Osteocyte (in vitro differentiated cells): ENCODE data around the gene AMOTL1. TPM values are rescaled to one million over a fixed set of nuclear protein-coding genes. Genes with fewer than 3 reads are reported as not detected.
A peak's percentile ranks its signal among the peaks of the same experiment; 100 is the strongest.

ENCODE experiments used
- DNase-seq: peaks from one replicate; pipeline ENCODE4 v3.0.0; 2021; ENCODE audit warnings: mixed read lengths; ENCODE audit not compliant: unreplicated experiment; ENCODE audit errors: extremely low spot score
- H3K27ac Mint-ChIP-seq: one replicate; pipeline ENCODE4 v1.8.0; 2021; ENCODE audit warnings: mild to moderate bottlenecking, mixed read lengths; ENCODE audit not compliant: unreplicated experiment
- H3K27me3 Mint-ChIP-seq: one replicate; pipeline ENCODE4 v1.8.0; 2021; ENCODE audit warnings: mixed read lengths; ENCODE audit not compliant: unreplicated experiment
- H3K36me3 Mint-ChIP-seq: one replicate; pipeline ENCODE4 v1.8.0; 2021; ENCODE audit warnings: mixed read lengths; ENCODE audit not compliant: unreplicated experiment
- H3K4me1 Mint-ChIP-seq: one replicate; pipeline ENCODE4 v1.8.0; 2021; ENCODE audit warnings: mixed read lengths; ENCODE audit not compliant: unreplicated experiment
- H3K4me3 Mint-ChIP-seq: one replicate; pipeline ENCODE4 v1.8.0; 2021; ENCODE audit warnings: mild to moderate bottlenecking, moderate library complexity, mixed read lengths; ENCODE audit not compliant: unreplicated experiment
- H3K9me3 Mint-ChIP-seq: one replicate; pipeline ENCODE4 v1.8.0; 2021; ENCODE audit warnings: mixed read lengths; ENCODE audit not compliant: unreplicated experiment
- total RNA-seq: library from RNA; stranded (reverse); gene quantifications from 2 replicates; pipeline ENCODE4 v1.2.1, GENCODE V29; 2021
- TF ChIP-seq, protein P1 (sequence below): fragments of 200-600 bp; sonication (generic); IDR thresholded peaks from 2 replicates; pipeline ENCODE4 v1.5.0; 2021; ENCODE audit warnings: antibody characterized with exemption, mild to moderate bottlenecking, moderate library complexity

AMOTL1 gene
- total RNA-seq, 1 donor from 2014 or later = 66.6 TPM

- Mint-ChIP-seq H3K27ac (peak overlapping the region; percentile 14), H3K27me3 (no peaks in the 10 kb centered on the region), H3K9me3 (no peaks in the 10 kb centered on the region), H3K36me3 (no peaks in the 10 kb centered on the region), H3K4me1 (peaks cover 74% of the 10 kb centered on the region), H3K4me3 (no peak overlapping the region)
- no peak for DNase-seq
- TF ChIP-seq, protein P1, sequence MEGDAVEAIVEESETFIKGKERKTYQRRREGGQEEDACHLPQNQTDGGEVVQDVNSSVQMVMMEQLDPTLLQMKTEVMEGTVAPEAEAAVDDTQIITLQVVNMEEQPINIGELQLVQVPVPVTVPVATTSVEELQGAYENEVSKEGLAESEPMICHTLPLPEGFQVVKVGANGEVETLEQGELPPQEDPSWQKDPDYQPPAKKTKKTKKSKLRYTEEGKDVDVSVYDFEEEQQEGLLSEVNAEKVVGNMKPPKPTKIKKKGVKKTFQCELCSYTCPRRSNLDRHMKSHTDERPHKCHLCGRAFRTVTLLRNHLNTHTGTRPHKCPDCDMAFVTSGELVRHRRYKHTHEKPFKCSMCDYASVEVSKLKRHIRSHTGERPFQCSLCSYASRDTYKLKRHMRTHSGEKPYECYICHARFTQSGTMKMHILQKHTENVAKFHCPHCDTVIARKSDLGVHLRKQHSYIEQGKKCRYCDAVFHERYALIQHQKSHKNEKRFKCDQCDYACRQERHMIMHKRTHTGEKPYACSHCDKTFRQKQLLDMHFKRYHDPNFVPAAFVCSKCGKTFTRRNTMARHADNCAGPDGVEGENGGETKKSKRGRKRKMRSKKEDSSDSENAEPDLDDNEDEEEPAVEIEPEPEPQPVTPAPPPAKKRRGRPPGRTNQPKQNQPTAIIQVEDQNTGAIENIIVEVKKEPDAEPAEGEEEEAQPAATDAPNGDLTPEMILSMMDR = no peak
These were observed 24.3 kb downstream of the AMOTL1 start for GRCh38 chr11:94792451-94792850.

- H3K36me3 Mint-ChIP-seq = no peaks in the 10 kb centered on the region
- H3K27ac Mint-ChIP-seq = peak overlapping the region; percentile 76
- no peaks in the 10 kb centered on the region for H3K9me3 Mint-ChIP-seq
- H3K4me3 Mint-ChIP-seq = no peak overlapping the region
- no peak for DNase-seq
- H3K27me3 Mint-ChIP-seq = no peaks in the 10 kb centered on the region
- TF ChIP-seq, protein P1 = no peak
- peaks cover 72% of the 10 kb centered on the region for H3K4me1 Mint-ChIP-seq
These were observed 24.8 kb downstream of the AMOTL1 start for GRCh38 chr11:94793002-94793401.

- peak overlapping the region; percentile 67 for H3K4me3 Mint-ChIP-seq
- no peaks in the 10 kb centered on the region for H3K36me3 Mint-ChIP-seq
- no peaks in the 10 kb centered on the region for H3K27me3 Mint-ChIP-seq
- peaks cover 65% of the 10 kb centered on the region for H3K4me1 Mint-ChIP-seq
- DNase-seq = no peak
- peak overlapping the region; percentile 97 for H3K27ac Mint-ChIP-seq
- no peaks in the 10 kb centered on the region for H3K9me3 Mint-ChIP-seq
- TF ChIP-seq, protein P1 = no peak
These were observed 25.7 kb downstream of the AMOTL1 start for GRCh38 chr11:94793822-94794221.

GRCh38 chr11:94794287-94795168, 26.4 kb downstream of the AMOTL1 start:
- no peak for DNase-seq
- Mint-ChIP-seq H3K4me3 (peak overlapping the region; percentile 67), H3K4me1 (peaks cover 58% of the 10 kb centered on the region), H3K27me3 (no peaks in the 10 kb centered on the region), H3K27ac (peak overlapping the region; percentile 97), H3K9me3 (no peaks in the 10 kb centered on the region), H3K36me3 (peaks cover 3% of the 10 kb centered on the region)
- TF ChIP-seq, protein P1 = no peak

DNA sequence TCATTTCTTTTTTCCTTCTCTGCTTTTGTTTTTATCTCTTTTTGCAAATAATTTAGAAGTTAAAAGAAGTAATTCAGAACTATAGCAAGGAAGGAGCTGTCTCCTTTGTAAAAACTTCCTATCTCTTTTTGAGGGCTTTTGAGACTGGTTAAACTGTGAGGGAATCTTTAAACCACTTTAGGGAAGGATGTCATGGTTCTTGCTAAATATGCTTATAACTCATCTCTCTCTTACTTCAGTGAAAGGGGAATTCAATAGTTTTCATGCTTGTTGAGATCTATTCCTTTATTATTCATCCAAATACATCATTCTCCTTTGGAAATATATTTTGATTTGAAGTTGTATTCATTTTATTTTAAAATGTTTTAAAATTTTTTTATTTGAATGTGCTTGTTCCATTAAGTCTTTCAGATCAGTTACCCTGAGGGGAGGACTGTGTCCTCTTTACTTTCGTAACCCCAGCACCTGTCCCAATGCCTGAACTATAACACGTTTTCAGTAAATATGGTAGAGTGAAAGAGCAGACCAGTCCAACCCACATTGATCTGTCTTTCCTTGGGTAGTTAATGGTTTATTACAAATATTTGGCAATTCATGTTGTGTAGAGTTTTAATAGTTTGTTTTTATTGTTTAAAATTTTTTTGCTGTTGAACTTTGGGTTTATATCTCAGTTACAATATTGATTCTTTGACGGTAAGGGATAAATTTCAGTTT, 27.5 kb downstream of the AMOTL1 start:
- peaks cover 47% of the 10 kb centered on the region for H3K4me1 Mint-ChIP-seq
- no peak for DNase-seq
- peak overlapping the region; percentile 97 for H3K27ac Mint-ChIP-seq
- peaks cover 10% of the 10 kb centered on the region for H3K36me3 Mint-ChIP-seq
- no peaks in the 10 kb centered on the region for H3K9me3 Mint-ChIP-seq
- H3K4me3 Mint-ChIP-seq = peak overlapping the region; percentile 67
- no peaks in the 10 kb centered on the region for H3K27me3 Mint-ChIP-seq
- TF ChIP-seq, protein P1 = no peak
